Activated T-cell treated with anti-CD3 and anti-CD28 coated beads, Interleukin-2, amount 50 U/mL, for 48 hours (primary cell): ENCODE results near the gene EYS.
"Not testable (repeated sequence)": the region's sequence is repeated elsewhere in the genome, so short reads cannot be mapped to it uniquely, and the experiment has no call there.

Experiments
- DNase-seq, 2 experiments: peaks; one replicate each; pipeline ENCODE4 v3.0.0-alpha.2; 2020

EYS gene

DNA sequence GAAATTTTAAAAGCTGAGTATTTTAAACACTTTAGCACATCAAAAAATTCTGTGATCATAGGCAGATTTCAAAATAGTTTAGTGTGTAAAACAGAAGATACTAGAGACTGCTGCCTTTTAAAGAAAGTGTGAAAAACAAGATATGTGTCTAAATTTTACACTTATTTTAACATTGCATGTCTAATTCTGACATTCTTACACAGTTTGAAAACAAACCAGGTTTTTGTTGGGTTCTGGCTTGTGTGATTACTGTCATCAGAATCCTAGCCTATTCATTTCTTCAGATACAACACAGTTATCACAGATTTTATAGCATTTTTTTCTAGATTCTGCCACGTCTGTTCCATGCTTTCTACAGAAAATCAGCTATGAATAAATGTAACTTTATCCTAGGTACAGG lies 257.1 kb downstream of the EYS start:
- DNase-seq = no peak

DNA sequence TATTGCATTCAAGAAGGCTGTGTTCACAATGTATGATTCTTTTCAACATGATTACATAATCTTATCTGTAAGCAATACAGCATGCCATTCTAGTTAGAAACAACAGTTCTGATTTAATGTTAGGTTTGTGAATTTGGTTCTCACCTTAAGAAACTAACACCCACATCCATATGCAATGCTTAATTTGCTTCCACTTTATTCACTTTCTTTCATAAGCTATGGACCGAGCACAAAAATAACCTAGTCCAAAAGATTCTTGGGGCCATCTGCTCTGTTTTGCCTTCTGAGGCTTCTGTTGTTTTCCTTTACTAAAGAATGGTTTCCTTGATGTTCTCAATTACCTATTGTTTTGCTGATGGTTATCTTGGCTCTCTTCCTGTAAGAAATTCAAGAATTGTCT lies 258.2 kb downstream of the EYS start:
- DNase-seq = no peak

DNA sequence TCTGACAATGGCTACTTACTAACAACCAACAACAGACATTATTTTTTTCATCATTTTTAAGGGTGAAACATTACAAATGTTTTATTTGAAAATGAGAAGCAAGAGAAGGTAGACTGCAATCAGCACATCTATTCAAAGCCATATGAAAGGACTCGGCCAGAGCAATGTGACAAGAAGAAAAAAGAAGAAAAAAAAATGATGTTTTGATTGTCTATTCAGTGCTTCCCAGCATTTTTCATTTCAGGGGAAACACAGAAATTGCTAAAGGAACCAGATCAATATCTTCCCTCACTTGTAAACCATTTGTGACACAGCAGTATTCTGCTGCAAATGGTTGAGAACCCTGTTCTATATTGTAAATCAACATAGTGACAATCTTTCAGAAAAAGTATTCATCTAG lies 270.7 kb downstream of the EYS start:
- no peak for DNase-seq

DNA sequence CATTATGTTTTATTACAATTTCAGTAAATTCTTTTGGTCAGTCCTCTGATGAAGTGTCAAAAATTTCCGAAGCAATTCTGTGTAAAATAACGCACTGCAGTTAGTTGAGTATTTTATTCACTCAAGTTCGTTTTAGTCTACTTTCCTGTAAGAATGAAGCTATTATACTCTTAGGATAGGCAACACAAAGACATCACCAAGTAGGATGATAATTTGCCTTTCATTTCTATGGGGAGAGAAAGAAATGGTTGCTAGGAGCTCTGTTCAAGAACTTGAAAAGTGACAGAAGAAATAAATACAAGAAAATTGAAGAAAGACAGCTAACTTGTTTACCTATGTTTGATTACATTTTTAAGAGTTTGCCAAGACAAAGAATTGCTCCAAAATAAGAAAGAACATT lies 290.4 kb downstream of the EYS start:
- DNase-seq = no peak

DNA sequence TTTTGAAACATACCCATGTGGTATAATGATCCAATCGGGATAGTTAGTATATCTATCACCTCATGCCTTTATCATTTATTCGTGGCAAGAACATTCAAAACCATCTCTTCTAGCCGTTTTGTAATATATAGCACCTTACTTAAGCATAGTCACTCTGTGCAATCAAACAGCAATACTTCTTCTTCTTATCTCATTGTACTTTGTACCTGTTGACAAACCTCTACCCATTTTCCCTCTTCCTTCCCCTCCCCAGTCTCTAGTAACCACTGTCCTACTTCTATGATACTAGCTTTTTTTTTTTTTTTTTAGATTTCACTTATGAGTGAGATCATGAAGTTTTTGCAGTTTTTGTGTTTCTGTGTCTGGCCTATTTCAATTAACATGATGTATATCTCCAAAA lies 296.7 kb downstream of the EYS start:
- no peak for DNase-seq

DNA sequence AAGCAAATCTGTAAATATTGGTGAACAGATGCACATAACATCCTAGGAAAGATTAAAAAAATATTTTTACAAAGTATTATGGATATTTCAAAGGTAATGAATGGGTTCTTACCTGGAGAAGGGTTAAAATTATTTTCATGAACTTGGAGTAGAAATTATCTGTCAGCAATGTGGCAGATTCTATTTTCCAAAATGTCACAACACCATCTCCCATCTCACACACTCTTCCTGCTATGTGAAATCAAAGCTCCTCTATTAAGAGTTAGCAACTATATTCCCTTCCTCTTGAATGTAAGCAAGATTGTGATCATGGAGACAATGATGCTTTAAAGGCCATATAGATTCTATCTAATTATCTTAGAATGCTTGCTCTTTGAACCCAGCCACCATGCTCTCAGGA lies 304.5 kb downstream of the EYS start:
- DNase-seq = no peak

DNA sequence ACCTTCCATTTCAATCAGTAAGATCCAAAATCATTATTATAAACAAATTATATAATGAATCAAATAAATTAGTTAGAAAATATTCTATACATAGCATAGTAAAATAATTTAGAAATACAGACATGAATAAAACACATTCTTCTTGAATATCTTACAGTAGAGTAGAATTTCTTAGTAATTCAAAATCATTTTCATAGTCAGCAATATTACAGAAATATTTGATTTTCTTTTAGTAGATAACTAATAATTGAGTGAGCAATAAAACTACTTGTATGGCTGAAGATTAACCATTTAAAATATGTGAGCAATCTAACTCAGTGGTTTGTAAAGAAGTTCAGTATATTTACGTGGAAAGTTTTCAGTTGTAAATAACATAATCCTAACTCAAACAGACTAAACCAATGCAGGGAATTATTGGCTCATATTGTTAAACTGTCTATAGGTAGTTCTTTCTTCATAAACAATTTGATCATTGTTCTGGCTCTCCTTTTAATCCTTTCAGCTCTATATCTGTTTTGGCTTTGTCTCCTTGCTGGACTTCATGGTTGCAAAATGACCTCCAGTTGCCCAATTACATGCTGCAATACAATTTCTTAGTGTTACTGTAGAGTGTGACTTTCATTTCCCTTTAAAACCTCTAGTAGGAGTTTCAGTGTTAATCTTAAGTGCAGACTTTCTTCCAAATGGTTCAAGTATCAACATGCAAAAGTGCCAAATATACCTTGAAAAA lies 307.5 kb downstream of the EYS start:
- DNase-seq = no peak

DNA sequence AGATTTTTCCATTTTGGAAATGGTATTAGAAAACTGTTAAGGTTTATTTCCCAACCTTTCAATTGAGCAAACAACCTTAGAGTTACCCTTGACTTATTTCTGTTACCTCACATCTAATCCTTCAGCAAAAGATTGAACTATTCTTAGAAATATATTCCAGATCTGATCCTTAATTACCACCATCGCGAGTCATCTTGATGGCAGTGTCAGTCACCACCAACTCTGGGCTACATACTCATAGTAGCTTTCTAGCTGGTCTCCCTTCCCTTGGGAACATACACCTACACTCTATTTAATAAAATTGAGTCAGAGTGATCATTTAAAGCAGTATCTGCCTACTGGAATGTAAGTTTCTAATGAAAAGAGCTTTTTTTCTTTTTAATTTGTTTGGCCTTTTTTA lies 308.2 kb downstream of the EYS start:
- DNase-seq = no peak

DNA sequence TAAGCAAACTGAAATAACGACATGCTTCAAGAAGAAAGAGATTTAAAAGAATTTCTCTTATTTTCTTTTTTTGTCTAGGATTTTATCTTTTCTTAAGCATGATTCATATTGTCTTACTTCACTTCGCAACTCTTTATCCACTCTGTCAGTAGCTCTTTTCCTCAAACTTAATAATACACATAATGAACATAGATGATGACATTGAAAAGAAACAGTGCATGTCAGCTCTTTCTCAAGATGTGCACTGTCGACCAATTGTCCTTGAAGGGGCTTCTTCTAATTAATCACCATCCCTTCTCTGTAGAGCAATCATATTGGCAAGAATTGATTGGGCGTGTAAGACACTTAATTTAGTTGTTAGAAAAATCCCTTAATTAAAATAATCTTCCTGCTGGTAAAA lies 356.5 kb downstream of the EYS start:
- DNase-seq = no peak

DNA sequence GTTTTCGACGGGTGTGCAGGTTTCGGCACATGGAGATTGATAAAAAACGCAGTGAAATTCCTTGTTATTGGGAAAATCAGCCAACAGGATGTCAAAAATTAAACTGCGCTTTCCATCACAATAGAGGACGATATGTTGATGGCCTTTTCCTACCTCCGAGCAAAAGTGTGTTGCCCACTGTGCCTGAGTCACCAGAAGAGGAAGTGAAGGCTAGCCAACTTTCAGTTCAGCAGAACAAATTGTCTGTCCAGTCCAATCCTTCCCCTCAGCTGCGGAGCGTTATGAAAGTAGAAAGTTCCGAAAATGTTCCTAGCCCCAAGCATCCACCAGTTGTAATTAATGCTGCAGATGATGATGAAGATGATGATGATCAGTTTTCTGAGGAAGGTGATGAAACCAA lies 404.4 kb downstream of the EYS start:
- DNase-seq = not testable (repeated sequence)

DNA sequence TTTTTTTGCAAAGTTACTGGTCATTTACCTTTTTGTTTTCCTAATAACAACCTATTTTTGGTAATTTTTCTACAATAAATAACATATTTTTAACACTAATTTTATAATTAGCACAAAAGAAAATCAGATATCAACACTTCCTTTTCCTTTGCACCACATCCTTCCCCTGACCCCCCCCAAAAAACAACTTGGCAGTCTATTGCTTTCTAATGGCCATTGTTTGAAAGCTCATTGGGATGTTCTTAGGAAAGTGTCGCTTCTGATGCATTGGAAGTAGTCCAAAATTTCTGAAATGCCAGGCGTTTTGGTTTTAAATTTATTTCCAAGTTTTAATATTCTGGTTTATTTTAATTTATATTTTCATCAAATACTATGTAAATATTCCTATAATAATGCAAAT lies 407.8 kb downstream of the EYS start:
- DNase-seq = no peak

DNA sequence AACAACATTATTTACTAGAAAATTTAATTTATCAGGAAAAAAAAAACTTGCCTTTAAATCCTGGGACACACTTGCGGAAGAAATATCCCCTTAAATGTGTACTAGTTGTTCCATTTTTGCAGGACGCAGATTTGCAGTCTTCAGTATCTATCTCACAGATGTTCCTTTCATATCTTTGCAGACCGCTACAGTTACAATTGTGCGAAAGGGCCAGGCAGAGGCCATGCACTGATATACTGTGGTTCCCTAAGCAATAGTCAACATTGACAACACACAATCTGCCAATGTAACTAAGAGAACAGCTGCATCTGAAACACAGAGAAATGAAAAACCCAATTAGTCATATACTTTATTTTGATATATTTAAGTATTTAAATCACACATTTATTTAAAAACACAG lies 411.2 kb downstream of the EYS start:
- DNase-seq = no peak

DNA sequence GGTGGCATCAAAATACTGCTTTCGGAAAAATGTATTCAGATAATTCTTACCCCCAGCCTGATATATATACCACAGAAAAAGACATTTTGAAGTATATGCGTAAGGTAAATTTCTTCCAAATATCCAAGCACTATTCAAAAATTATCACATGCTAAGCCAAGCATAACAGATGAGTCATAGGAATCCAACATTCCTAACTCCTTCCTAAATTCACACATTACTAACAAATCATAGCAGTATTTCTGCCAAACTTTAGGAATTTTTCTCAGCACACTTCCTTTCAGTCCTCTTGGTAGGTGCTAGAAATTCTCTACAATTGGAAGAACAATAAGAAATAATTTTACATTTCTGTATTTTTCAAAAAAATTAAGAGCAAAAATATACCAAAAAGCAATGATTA lies 417.5 kb downstream of the EYS start:
- no peak for DNase-seq

DNA sequence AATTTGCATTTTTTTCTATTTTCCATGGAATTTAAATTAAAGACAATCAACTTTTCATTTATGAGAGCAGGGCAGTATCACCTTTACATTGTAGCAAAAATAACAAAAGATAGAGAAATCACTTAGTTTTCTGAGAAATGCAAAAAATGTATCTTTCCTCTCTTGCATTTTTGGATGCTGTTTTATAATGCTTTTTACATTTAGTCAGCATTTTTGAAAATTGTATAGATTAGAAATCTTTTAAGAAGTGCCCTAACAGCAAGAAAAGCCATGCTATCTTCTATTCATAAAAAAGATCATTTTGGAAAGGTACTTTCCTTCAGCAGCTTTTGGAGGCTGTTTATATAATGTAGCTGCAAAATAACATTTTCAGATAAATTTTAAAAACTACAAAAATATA lies 421.8 kb downstream of the EYS start:
- no peak for DNase-seq

DNA sequence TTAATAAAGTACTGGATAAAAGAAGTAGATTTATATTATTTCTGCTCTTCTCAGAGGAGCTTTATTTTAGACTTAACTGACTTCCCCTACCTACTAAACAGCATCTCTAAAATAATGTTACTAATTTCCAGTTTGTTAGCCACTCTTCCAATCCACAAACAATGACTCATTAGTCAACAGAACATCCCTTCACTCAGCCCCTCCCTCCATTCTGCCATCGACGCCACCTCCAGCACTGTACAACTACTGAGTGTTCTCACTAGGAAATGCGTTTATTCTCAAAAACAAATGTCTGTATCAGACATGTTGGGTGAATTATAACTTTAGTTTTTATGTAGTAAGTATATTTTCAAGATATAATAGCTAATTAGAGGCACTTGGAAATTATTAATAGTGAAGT lies 427.0 kb downstream of the EYS start:
- DNase-seq = no peak

DNA sequence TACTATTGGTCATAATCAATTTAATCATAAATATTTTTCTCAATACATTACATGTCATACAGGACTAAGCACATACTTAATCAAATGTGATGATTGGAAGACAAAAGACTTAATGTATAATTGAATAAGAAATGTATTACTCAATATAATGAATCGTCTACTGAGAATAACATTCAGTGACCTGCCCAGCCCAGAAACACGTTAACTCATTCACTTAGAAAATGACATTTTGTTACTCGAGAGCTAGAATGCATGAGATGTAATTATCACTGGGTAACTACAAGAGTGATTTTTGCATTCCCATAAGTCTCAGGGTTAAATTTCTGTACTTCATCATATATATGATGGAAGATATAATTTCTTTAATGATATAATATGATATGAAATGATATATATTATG lies 444.8 kb downstream of the EYS start:
- no peak for DNase-seq

DNA sequence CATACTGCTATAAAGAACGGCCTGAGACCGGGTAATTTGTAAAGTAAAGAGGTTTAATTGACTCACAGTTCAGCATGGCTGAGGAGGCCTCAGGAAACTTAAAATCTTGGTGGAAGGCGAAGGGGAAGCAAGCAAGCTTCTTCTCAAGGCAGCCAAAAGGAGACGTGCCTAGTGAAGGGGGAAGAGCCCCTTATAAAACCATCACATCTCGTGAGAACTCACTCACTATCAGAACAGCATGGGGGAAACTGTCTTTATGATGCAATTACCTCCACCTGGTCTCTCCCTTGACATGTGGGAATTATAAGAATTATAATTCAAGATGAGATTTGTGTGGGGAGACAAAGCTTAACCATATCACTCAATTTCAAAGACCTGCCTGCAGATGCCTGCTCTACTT lies 447.0 kb downstream of the EYS start:
- DNase-seq = no peak

DNA sequence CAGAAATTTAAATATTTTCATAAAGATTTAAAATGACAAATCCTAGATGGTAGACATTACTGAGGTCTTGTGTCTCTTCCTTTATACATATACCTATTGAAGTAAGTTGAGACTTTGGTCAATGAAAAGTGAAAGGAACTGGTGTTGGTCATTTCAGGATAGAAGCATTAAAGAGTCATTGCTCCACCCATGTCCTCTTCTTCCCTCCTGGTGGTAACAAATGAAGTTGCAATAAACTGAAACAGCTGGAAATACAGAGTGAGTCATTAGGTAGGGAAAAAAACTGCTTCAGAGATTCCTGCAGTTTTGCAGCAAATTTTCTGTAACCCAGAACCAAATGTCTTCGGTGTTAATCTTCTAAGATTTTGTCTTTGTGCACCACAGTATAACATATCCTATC lies 448.0 kb downstream of the EYS start:
- DNase-seq = no peak

DNA sequence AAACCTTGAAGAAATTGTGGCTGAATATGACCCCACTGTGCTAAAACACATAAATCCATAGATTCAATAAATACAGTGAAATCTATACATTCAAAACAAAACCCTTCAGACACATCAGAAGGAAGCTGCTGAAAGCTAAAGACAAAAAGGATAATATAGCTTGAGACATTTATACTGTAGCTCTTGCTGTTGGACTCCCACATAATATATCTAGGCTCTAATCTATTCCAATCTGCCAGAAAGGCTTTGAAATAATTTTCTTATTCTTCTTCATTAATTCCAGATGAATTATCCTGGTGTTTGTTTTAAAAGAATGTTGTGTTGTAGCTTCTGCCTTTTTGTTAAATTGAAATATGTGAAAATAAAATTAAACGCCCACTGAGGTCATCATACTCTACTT lies 454.0 kb downstream of the EYS start:
- no peak for DNase-seq

DNA sequence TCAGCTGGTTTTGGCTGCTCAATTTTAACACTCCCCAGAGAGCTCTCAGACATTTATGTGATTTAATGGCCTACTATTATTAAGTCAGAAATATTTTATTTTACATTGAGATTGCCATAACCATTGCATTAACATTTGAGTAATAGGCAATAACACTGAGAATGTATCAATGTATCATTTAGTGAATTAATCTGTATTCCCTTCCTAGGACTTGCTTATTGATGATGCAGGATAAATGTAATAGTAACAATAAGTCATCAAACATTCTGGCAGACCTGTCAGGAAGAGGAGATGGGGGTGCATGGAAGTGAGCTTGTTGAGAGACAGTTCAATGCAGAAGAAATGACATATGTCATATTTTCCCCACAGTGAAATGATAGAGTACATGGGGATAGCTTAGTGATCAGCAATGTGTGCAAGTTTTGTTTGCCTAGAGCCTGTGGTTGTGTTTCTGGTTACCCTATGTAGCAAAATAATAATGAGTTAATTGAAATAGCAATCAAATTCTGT lies 458.9 kb downstream of the EYS start:
- DNase-seq = no peak

DNA sequence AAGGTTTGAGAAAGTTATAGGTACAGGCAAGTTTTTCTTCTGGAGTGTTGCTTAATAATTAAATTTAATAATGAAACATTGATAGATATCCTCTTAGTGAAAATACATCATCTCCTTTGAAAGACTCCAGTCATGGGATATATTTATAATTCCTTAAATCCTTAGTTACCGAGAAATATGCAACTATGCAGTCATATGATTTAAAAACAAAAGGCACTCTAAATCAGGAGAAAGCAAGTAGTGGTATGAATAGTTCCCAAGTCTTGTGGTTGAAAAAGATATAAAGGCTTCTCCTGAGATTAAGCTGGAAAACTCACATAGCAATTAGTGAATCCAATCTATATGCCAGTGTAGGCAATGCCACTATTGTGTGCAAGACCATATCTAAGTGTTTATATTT lies 475.4 kb downstream of the EYS start:
- no peak for DNase-seq

DNA sequence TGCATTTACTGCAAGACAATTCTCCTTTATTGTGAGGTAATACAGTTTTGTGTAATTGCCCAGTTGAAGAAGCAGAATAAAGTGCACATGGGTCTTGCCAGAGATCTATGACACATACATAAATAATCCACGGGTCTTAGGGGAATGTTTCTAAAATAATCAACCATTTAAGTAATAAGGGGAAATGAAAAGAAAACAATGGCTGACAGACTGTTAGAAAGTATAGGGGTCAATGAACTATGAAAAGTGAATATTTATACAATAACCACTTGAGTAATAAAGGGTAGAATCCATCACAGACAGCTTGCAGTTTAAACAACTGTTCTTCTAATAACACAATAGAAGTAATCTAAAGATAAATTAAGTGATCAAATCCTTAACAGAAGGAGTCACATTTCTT lies 477.2 kb downstream of the EYS start:
- DNase-seq = no peak

DNA sequence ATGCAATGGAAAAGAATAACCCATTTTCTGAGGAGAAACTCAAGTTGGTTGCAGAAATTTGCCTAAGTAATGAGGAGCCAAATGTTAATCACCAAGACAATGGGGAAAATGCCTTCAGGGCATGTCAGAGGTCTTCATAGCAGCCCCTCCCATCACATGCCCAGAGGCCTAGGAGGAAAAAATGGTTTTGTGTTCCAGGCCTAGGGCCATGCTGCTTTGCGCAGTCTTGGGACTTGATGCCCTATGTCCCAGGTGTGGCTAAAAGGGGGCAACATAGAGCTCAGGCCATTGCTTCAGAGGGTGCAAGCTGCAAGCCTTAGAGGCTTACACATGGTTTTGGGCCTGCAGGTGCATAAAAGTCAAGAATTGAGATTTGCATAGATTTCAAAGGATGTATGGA lies 485.9 kb downstream of the EYS start:
- DNase-seq = no peak

DNA sequence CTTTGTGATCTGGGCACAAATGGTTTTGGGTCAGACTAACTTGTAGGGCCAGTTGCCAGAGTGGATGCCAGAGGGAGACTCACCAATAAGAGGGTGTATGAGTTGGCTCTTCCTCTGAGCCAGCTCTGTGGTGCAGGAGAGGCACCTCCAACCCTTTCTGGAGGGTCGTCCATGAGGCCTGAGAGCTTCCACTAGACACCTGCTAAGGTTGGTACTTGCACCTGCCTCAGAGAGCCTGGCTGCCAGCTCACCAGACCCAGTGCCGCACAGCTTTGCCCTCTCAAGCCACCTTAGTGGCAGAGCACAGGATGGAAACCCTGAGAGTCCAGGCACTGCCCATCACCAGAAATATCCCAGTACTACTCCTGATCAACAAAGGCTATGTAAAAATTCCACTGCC lies 504.3 kb downstream of the EYS start:
- no peak for DNase-seq

DNA sequence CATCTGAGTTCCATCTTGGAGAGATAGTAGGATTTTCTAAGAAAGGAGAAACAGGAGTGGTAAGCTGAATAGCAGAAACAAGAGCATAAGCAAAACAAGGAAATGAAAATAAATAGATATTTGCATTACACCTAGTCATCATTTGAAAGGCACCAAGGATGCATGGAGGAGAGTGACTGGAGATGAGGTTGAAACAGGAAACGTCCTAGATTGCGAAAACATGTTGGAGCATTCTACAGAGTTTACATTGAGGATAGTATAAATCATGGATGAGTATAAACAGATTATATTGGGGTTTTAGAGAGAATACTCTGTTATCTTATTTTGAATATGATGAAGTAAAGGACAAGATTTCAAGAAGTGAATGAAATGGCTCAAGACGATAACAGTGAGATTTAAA lies 507.3 kb downstream of the EYS start:
- DNase-seq = no peak

DNA sequence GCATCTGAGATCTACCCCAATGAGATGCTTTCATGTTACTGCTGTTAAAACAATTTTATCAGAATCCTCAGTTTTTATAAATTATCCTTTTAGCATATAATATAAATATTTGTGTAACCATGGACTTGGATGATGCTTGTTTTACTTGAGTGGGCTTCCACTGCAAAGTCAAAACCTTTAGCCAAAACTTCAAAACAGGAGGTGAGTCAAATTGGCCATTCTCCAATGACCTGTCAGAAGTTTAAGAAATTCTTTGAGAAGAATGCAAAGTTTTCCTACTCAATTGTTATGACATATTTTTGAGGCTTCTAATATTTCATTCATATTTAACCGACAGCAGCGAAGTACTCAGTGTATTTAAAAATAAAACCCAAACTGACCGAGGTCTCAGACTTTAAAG lies 507.9 kb downstream of the EYS start:
- no peak for DNase-seq
